HepG2 (cell line): ENCODE data around the gene PURB. TPM values are rescaled to one million over a fixed set of nuclear protein-coding genes. Genes with fewer than 3 reads are reported as not detected.

Experiments
- BCL6 ChIP-seq: IDR thresholded peaks from 2 replicates; pipeline ENCODE4 v1.6.1; 2016; ENCODE audit warnings: missing genetic modification reagents, missing compliant biosample characterization
- BHLHE40 ChIP-seq: IDR thresholded peaks from 2 replicates; pipeline ENCODE4 v1.6.1; 2011; ENCODE audit warnings: low read length, improper control_type of control experiment
- IKZF1 ChIP-seq: fragments of 450-650 bp; IDR thresholded peaks from 2 replicates; pipeline ENCODE4 v1.7.1; 2016
- KDM1A ChIP-seq: IDR thresholded peaks from 2 replicates; pipeline ENCODE4 v1.6.1; 2016; ENCODE audit warnings: missing compliant biosample characterization
- MED1 ChIP-seq: sonication (generic); formaldehyde crosslinking; IDR thresholded peaks from 2 replicates; pipeline ENCODE4 v1.4.0; 2020; ENCODE audit warnings: missing genetic modification reagents
- POLR2AphosphoS2 ChIP-seq: IDR thresholded peaks from 2 replicates; pipeline ENCODE4 v1.6.1; 2011; ENCODE audit warnings: low read depth, low read length, improper control_type of control experiment
- PRMT3 ChIP-seq: sonication (generic); formaldehyde crosslinking; IDR thresholded peaks from 2 replicates; pipeline ENCODE4 v1.8.1; 2022; ENCODE audit warnings: low read depth, mild to moderate bottlenecking, moderate library complexity, missing genetic modification reagents, borderline replicate concordance
- SETDB1 ChIP-seq: sonication (generic); formaldehyde crosslinking; IDR thresholded peaks from 2 replicates; pipeline ENCODE4 v1.5.1; 2020; ENCODE audit warnings: missing genetic modification reagents, mild to moderate bottlenecking, borderline replicate concordance
- SMC3 ChIP-seq: IDR thresholded peaks from 2 replicates; pipeline ENCODE4 v1.6.1; 2011; ENCODE audit warnings: low read length, improper control_type of control experiment
- SRY ChIP-seq: sonication (generic); formaldehyde crosslinking; IDR thresholded peaks from 2 replicates; pipeline ENCODE4 v1.8.0; 2022; ENCODE audit warnings: mild to moderate bottlenecking, missing genetic modification reagents
- STAG1 ChIP-seq: sonication (generic); formaldehyde crosslinking; IDR thresholded peaks from 2 replicates; pipeline ENCODE4 v1.4.0; 2020; ENCODE audit warnings: missing genetic modification reagents
- TARDBP ChIP-seq: sonication (generic); formaldehyde crosslinking; IDR thresholded peaks from 2 replicates; pipeline ENCODE4 v1.8.0; 2022; ENCODE audit warnings: mild to moderate bottlenecking, missing genetic modification reagents
- TBX2 ChIP-seq: sonication (generic); formaldehyde crosslinking; IDR thresholded peaks from 2 replicates; pipeline ENCODE4 v1.5.0; 2020; ENCODE audit warnings: missing genetic modification reagents, mild to moderate bottlenecking, borderline replicate concordance
- ZC3H4 ChIP-seq: sonication (generic); formaldehyde crosslinking; IDR thresholded peaks from 2 replicates; pipeline ENCODE4 v1.4.0; 2020; ENCODE audit warnings: missing genetic modification reagents, borderline replicate concordance
- ZNF124 ChIP-seq: sonication (generic); formaldehyde crosslinking; IDR thresholded peaks from 2 replicates; pipeline ENCODE4 v1.4.0; 2020; ENCODE audit warnings: missing genetic modification reagents
- ZNF207 ChIP-seq: fragments of 450-650 bp; IDR thresholded peaks from 2 replicates; pipeline ENCODE4 v1.6.1; 2016; ENCODE audit warnings: antibody characterized with exemption, borderline replicate concordance
- ZNF224 ChIP-seq: sonication (generic); formaldehyde crosslinking; IDR thresholded peaks from 2 replicates; pipeline ENCODE4 v1.5.0; 2020; ENCODE audit warnings: mild to moderate bottlenecking, missing genetic modification reagents
- ZNF274 ChIP-seq: sonication (generic); formaldehyde crosslinking; IDR thresholded peaks from 2 replicates; pipeline ENCODE4 v1.5.1; 2020; ENCODE audit warnings: mild to moderate bottlenecking, missing genetic modification reagents
- ZNF564 ChIP-seq: sonication (generic); formaldehyde crosslinking; IDR thresholded peaks from 2 replicates; pipeline ENCODE4 v1.8.1; 2023; ENCODE audit warnings: mild to moderate bottlenecking, missing genetic modification reagents
- ZNF644 ChIP-seq: IDR thresholded peaks from 2 replicates; pipeline ENCODE4 v1.6.1; 2016; ENCODE audit warnings: low read depth
- polyA plus RNA-seq, 8 experiments: library from polyadenylated mRNA; depleted of rRNA in 3 of 8; stranded (reverse) in 7 of 8; unstranded in 1 of 8; fragments of >200 nt; fragmentation: Illumina TruSeq in 4 of 8; extraction: Trizol in 4 of 8; gene quantifications; 2 replicates each; pipeline versions ENCODE4 v1.2.1 to v1.2.3, GENCODE V29; 2011 to 2016; ENCODE audit warnings: low read depth in 4 of 8, missing spikeins in 1 of 8, mixed read lengths in 1 of 8; ENCODE audit not compliant: insufficient read depth in 1 of 8
- total RNA-seq, 5 experiments: library from RNA; depleted of rRNA; stranded (reverse); fragments of >200 nt; fragmentation: Illumina TruSeq; extraction: Trizol; gene quantifications; 2 replicates each; pipeline ENCODE4 v1.2.3, GENCODE V29; 2016; ENCODE audit warnings: low read depth in 1 of 5
- TF ChIP-seq, protein P1 (sequence below): IDR thresholded peaks from 2 replicates; pipeline ENCODE4 v1.6.1; 2016; ENCODE audit warnings: low read depth, control low read depth
- TF ChIP-seq, protein P2 (sequence below): sonication (generic); formaldehyde crosslinking; conservative IDR thresholded peaks from 2 replicates; pipeline ENCODE4 v1.4.0; 2020; ENCODE audit warnings: missing genetic modification reagents
- TF ChIP-seq, protein P3 (sequence below): sonication (generic); formaldehyde crosslinking; IDR thresholded peaks from 2 replicates; pipeline ENCODE4; 2020; ENCODE audit warnings: missing genetic modification reagents, mild to moderate bottlenecking, borderline replicate concordance
- TF ChIP-seq, protein P4 (sequence below): sonication (generic); formaldehyde crosslinking; IDR thresholded peaks from 2 replicates; pipeline ENCODE4 v1.4.0; 2020; ENCODE audit warnings: missing genetic modification reagents, low read depth, mild to moderate bottlenecking, borderline replicate concordance

Gene PURB
- total and polyA plus RNA-seq, 2 of the 13 experiments (the other 11 are each of a cell fraction or from before 2014, with no cell fraction given), result 2.3 to 4.3 TPM

DNA sequence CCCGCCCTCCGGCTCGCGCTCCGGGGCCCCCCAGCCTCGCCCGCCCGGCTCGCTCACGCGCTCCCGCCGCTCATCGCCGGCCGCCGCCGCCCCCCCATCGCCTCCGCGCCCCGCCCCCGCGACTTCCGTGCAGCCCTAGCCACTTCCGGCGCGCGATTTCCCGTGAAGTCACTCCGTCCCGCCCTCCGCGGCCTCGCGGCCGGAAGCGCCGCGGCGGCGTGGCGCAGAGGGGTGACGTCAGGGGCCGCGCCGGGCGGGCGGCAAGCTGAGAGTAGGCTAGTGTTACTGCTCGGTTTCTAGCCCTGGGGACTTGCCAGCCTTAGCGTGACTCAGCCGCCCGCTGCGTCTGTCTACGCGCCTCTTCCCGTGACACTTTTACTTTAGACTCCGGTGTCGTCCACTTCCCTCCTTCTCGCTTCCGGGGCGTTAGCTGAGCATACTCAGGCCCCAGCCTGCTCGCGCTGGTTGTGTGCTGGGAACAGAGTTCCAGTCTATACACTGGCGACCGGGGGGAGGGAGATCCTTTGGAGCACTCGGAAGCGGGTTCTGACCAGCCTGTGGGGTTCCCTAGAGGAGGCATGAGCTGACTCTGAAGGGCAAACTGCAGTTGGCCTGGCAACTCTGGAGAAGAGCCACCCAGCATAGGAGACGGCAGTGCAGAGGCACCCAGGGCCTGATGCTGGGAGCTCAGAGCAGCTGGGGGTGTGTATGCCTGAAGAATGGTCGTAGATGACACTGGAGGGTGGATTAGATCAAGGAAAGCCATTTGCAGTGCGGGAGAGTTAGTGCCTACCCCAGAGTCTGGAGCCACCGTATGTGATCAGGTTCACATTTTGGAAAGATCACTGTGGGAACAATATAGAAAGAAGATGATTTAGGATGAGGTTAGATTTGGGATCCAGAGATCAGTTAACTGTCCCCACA, at the start of gene PURB (continued):
- TF ChIP-seq PRMT3, result 0 out of 2 replicates have a peak, but pooled peaks have one; percentile 44
- TF ChIP-seq SMC3, result no peak
- TF ChIP-seq, protein P1, sequence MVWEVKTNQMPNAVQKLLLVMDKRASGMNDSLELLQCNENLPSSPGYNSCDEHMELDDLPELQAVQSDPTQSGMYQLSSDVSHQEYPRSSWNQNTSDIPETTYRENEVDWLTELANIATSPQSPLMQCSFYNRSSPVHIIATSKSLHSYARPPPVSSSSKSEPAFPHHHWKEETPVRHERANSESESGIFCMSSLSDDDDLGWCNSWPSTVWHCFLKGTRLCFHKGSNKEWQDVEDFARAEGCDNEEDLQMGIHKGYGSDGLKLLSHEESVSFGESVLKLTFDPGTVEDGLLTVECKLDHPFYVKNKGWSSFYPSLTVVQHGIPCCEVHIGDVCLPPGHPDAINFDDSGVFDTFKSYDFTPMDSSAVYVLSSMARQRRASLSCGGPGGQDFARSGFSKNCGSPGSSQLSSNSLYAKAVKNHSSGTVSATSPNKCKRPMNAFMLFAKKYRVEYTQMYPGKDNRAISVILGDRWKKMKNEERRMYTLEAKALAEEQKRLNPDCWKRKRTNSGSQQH (CRISPR knock-in tag), result 0 out of 2 replicates have a peak, but pooled peaks have one; percentile 31
- TF ChIP-seq BCL6 (CRISPR knock-in tag), result 0 out of 2 replicates have a peak, but pooled peaks have one; percentile 24
- no peak; the same call in 1 of the 2 replicates for TF ChIP-seq BHLHE40
- TF ChIP-seq KDM1A (CRISPR knock-in tag), result no peak
- TF ChIP-seq ZC3H4, result peak; percentile 77; the same call in 1 of the 2 replicates
- no peak for TF ChIP-seq SRY (CRISPR knock-in tag)
- no peak; the same call in 1 of the 2 replicates for TF ChIP-seq TBX2 (CRISPR knock-in tag)
- no peak for TF ChIP-seq ZNF207
- TF ChIP-seq ZNF644 (CRISPR knock-in tag), result no peak
- no peak for TF ChIP-seq ZNF564 (CRISPR knock-in tag)
- TF ChIP-seq, protein P2, sequence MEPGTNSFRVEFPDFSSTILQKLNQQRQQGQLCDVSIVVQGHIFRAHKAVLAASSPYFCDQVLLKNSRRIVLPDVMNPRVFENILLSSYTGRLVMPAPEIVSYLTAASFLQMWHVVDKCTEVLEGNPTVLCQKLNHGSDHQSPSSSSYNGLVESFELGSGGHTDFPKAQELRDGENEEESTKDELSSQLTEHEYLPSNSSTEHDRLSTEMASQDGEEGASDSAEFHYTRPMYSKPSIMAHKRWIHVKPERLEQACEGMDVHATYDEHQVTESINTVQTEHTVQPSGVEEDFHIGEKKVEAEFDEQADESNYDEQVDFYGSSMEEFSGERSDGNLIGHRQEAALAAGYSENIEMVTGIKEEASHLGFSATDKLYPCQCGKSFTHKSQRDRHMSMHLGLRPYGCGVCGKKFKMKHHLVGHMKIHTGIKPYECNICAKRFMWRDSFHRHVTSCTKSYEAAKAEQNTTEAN (CRISPR knock-in tag), result no peak; the same call in 1 of the 2 replicates
- TF ChIP-seq SETDB1 (CRISPR knock-in tag), result no peak
- peak; percentile 75; the same call in 1 of the 2 replicates for TF ChIP-seq ZNF124 (CRISPR knock-in tag)
- no peak for TF ChIP-seq ZNF224 (CRISPR knock-in tag)
- peak; percentile 83 for TF ChIP-seq ZNF274 (CRISPR knock-in tag)
- TF ChIP-seq, protein P3, sequence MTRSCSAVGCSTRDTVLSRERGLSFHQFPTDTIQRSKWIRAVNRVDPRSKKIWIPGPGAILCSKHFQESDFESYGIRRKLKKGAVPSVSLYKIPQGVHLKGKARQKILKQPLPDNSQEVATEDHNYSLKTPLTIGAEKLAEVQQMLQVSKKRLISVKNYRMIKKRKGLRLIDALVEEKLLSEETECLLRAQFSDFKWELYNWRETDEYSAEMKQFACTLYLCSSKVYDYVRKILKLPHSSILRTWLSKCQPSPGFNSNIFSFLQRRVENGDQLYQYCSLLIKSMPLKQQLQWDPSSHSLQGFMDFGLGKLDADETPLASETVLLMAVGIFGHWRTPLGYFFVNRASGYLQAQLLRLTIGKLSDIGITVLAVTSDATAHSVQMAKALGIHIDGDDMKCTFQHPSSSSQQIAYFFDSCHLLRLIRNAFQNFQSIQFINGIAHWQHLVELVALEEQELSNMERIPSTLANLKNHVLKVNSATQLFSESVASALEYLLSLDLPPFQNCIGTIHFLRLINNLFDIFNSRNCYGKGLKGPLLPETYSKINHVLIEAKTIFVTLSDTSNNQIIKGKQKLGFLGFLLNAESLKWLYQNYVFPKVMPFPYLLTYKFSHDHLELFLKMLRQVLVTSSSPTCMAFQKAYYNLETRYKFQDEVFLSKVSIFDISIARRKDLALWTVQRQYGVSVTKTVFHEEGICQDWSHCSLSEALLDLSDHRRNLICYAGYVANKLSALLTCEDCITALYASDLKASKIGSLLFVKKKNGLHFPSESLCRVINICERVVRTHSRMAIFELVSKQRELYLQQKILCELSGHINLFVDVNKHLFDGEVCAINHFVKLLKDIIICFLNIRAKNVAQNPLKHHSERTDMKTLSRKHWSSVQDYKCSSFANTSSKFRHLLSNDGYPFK (CRISPR knock-in tag), result peak; percentile 27; the same call in 1 of the 2 replicates
- TF ChIP-seq TARDBP (CRISPR knock-in tag), result peak; percentile 89
- TF ChIP-seq IKZF1, result no peak
- TF ChIP-seq STAG1 (CRISPR knock-in tag), result no peak
- TF ChIP-seq, protein P4, sequence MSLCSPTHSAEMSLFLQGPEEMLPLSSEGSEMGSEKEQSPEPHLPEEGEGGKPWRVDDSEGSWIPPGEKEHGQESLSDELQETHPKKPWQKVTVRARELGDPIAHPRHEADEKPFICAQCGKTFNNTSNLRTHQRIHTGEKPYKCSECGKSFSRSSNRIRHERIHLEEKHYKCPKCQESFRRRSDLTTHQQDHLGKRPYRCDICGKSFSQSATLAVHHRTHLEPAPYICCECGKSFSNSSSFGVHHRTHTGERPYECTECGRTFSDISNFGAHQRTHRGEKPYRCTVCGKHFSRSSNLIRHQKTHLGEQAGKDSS, result no peak
- no peak for TF ChIP-seq POLR2AphosphoS2
- TF ChIP-seq MED1, result peak; percentile 61
